HepG2 (cell line): ENCODE data around the gene IQCM. TPM values are rescaled to one million over a fixed set of nuclear protein-coding genes. Genes with fewer than 3 reads are reported as not detected.

ENCODE experiments used
- ATAC-seq: fragments of 200-7000 bp; cut with Tn5 transposase; 3 replicates; pipeline ENCODE4 v1.9.1; 2020; ENCODE audit warnings: mild to moderate bottlenecking, moderate library complexity
- BruUV-seq: library from RNA; stranded (reverse); fragments of 400-500 nt; replicated peaks from 2 replicates; lab custom pipeline; 2021; lab: Mats Ljungman, UMichigan
- CTCF ChIA-PET: fragments of 300-600 bp; formaldehyde crosslinking; extraction: SDS; loops from one replicate; lab custom pipeline; 2021; ENCODE audit warnings: low total read pairs, inconsistent platforms, low intra/inter-chr PET ratio; lab: Yijun Ruan, JAX
- POLR2A ChIA-PET: fragments of 350-600 bp; sonication (Branson Sonifier 250); formaldehyde crosslinking; loops from one replicate; lab custom pipeline; 2020; ENCODE audit warnings: antibody characterized with exemption, inconsistent platforms; lab: Yijun Ruan, JAX
- DNase-seq: peaks from one replicate; pipeline ENCODE4 v3.0.0-alpha.2; 2015; ENCODE audit warnings: low spot score
- FAIRE-seq: peaks from 3 replicates; lab custom pipeline; 2011; peaks lifted over from hg19 to GRCh38; lab: Jason Lieb, UNC
- H2AFZ ChIP-seq: one replicate; pipeline ENCODE4 v1.6.1; 2011; ENCODE audit warnings: low read length, inconsistent platforms
- H3K27ac ChIP-seq: fragments of 300-600 bp; 3 replicates; pipeline ENCODE4 v1.8.0; 2011; ENCODE audit warnings: mixed run types, mild to moderate bottlenecking, mixed read lengths, low read length, inconsistent platforms; ENCODE audit not compliant: insufficient read depth; ENCODE audit errors: extremely low read length
- H3K27me3 ChIP-seq, 2 experiments: fragments of 200-600 bp in 1 of 2; 2 replicates in 1 of 2; 3 replicates in 1 of 2; pipeline versions ENCODE4 v1.6.0 to v1.8.0; 2011; ENCODE audit warnings: low read length in 2 of 2, mild to moderate bottlenecking in 2 of 2, moderate library complexity in 2 of 2, inconsistent platforms in 1 of 2; ENCODE audit not compliant: insufficient read depth in 2 of 2, control insufficient read depth in 1 of 2
- H3K36me3 ChIP-seq, 2 experiments: fragments of 200-600 bp in 1 of 2; replicated peaks in 1 of 2; 2 replicates in 1 of 2; 3 replicates in 1 of 2; pipeline versions ENCODE4 v1.5.1 to v1.8.0; 2011; ENCODE audit warnings: low read length in 2 of 2, inconsistent platforms in 1 of 2; ENCODE audit not compliant: insufficient read depth in 2 of 2, control insufficient read depth in 1 of 2
- H3K4me1 ChIP-seq: 2 replicates; pipeline ENCODE4 v1.5.1; 2012; ENCODE audit warnings: low read length, inconsistent platforms; ENCODE audit not compliant: insufficient read depth
- H3K4me2 ChIP-seq: 2 replicates; pipeline ENCODE4 v1.6.0; 2011; ENCODE audit warnings: low read depth, low read length, inconsistent platforms
- H3K4me3 ChIP-seq, 3 experiments: fragments of 200-600 bp in 1 of 3; sonication (generic), shearing (Covaris generic) in 1 of 3; replicated peaks in 1 of 3; 2 replicates each; pipeline ENCODE4 v1.5.1; 2011 to 2016; ENCODE audit warnings: low read length in 3 of 3, inconsistent platforms in 2 of 3, low read depth in 2 of 3, mild to moderate bottlenecking in 2 of 3, control low read depth in 1 of 3, mixed read lengths in 1 of 3; ENCODE audit not compliant: insufficient read depth in 1 of 3
- H3K79me2 ChIP-seq: one replicate; pipeline ENCODE4 v1.6.1; 2011; ENCODE audit warnings: low read length, inconsistent platforms; ENCODE audit not compliant: insufficient read depth
- H3K9ac ChIP-seq: 2 replicates; pipeline ENCODE4 v1.6.0; 2011; ENCODE audit warnings: mild to moderate bottlenecking, low read depth, low read length, inconsistent platforms; ENCODE audit not compliant: insufficient read depth
- H3K9me3 ChIP-seq: 2 replicates; pipeline ENCODE4 v1.5.1; 2012; ENCODE audit warnings: mild to moderate bottlenecking, low read length
- H4K20me1 ChIP-seq: 2 replicates; pipeline ENCODE4 v1.6.0; 2011; ENCODE audit warnings: inconsistent platforms, mild to moderate bottlenecking, low read length, moderate library complexity; ENCODE audit not compliant: insufficient read depth
- AGO2 ChIP-seq: fragments of 200-400 bp; formaldehyde crosslinking; optimal IDR thresholded peaks from 2 replicates; pipeline ENCODE3; 2017; ENCODE audit warnings: mild to moderate bottlenecking, low read depth, low read length, moderate library complexity
- ARID5B ChIP-seq: IDR thresholded peaks from 2 replicates; pipeline ENCODE4 v1.4.0; 2020; ENCODE audit warnings: mild to moderate bottlenecking, missing genetic modification reagents
- ESRRA ChIP-seq: sonication (generic); formaldehyde crosslinking; IDR thresholded peaks from 2 replicates; pipeline ENCODE4 v1.5.1; 2020; ENCODE audit warnings: mild to moderate bottlenecking, low read depth, missing genetic modification reagents
- FOXJ3 ChIP-seq: sonication (generic); formaldehyde crosslinking; IDR thresholded peaks from 2 replicates; pipeline ENCODE4 v1.4.0; 2020; ENCODE audit warnings: missing genetic modification reagents, mild to moderate bottlenecking, borderline replicate concordance
- ZNF800 ChIP-seq: sonication (generic); formaldehyde crosslinking; IDR thresholded peaks from 2 replicates; pipeline ENCODE4 v1.4.0; 2020; ENCODE audit warnings: missing genetic modification reagents
- ZSCAN31 ChIP-seq: sonication (generic); formaldehyde crosslinking; IDR thresholded peaks from 2 replicates; pipeline ENCODE4 v1.5.0; 2020; ENCODE audit warnings: low read depth, mild to moderate bottlenecking, missing genetic modification reagents
- WGBS: methylation state at CpG from one replicate; pipeline ENCODE4 v1.1.6; 2017; ENCODE audit warnings: low lambda C conversion rate; 5-methylcytosine and 5-hydroxymethylcytosine counted together
- in situ Hi-C: cut with HindIII; loops from 2 replicates; pipeline ENCODE4 v1.10.0; 2017; ENCODE audit warnings: low pct_unique_long_range_greater_than_20kb; ENCODE audit not compliant: extremely low pct_ligation_motif_present
- intact Hi-C: fragments of 100-400 bp; cut with micrococcal nuclease; formaldehyde crosslinking; loops from one replicate; pipeline ENCODE4 v1.10.0; 2022; ENCODE audit not compliant: unreplicated experiment
- polyA plus RNA-seq, 8 experiments: library from polyadenylated mRNA; depleted of rRNA in 3 of 8; stranded (reverse) in 7 of 8; unstranded in 1 of 8; fragments of >200 nt; fragmentation: Illumina TruSeq in 4 of 8; extraction: Trizol in 4 of 8; gene quantifications; 2 replicates each; pipeline versions ENCODE4 v1.2.1 to v1.2.3, GENCODE V29; 2011 to 2016; ENCODE audit warnings: low read depth in 4 of 8, missing spikeins in 1 of 8, mixed read lengths in 1 of 8; ENCODE audit not compliant: insufficient read depth in 1 of 8
- total RNA-seq, 5 experiments: library from RNA; depleted of rRNA; stranded (reverse); fragments of >200 nt; fragmentation: Illumina TruSeq; extraction: Trizol; gene quantifications; 2 replicates each; pipeline ENCODE4 v1.2.3, GENCODE V29; 2016; ENCODE audit warnings: low read depth in 1 of 5
- TF ChIP-seq, protein P1 (sequence below): sonication (generic); formaldehyde crosslinking; IDR thresholded peaks from 2 replicates; pipeline ENCODE4 v1.4.0; 2020; ENCODE audit warnings: mild to moderate bottlenecking, missing genetic modification reagents
- TF ChIP-seq, protein P2 (sequence below): sonication (generic); formaldehyde crosslinking; IDR thresholded peaks from 2 replicates; pipeline ENCODE4 v1.5.1; 2020; ENCODE audit warnings: missing genetic modification reagents, mild to moderate bottlenecking, borderline replicate concordance
- TF ChIP-seq, protein P3 (sequence below): sonication (generic); formaldehyde crosslinking; IDR thresholded peaks from 2 replicates; pipeline ENCODE4 v1.4.0; 2020; ENCODE audit warnings: missing genetic modification reagents, mild to moderate bottlenecking, borderline replicate concordance

IQCM gene
- total and polyA plus RNA-seq, 2 of the 13 experiments (the other 11 are each of a cell fraction or from before 2014, with no cell fraction given), result not detected

DNA sequence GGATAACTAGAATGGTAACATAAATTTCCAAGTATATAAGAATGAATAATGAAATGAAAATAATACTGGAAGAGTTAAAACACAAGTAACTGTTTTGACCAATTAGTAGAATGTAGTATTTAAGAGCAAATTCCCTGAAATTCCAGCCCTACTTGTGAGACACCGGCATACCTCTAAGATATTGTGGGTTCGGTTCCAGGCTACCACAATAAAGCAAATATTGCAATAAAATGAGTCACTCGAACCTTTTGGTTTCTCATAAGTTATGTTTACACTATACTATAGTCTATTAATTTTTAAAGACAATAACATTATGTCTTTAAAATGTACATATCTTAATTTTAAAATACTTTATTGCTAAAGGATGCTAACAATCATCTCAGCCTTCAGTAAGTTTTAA lies 15.2 kb upstream of the IQCM start (continued):
- TF ChIP-seq AGO2, result no peak

GRCh38 chr4:149825336-149825735 lies 9.7 kb upstream of the IQCM start:
- no peaks in the 10 kb centered on the region for H3K27me3 ChIP-seq
- ATAC-seq (no peak), FAIRE-seq (no peak), DNase-seq (no peak)
- H3K36me3 ChIP-seq, result no peaks in the 10 kb centered on the region
- no peak overlapping the region for H3K4me3 ChIP-seq
- in situ Hi-C loops, result no loop called here
- no peaks in the 10 kb centered on the region for H3K4me1 ChIP-seq
- no peak overlapping the region for H3K4me2 ChIP-seq
- ChIA-PET CTCF (no interaction called here), POLR2A (no interaction called here)
- H3K79me2 ChIP-seq, result no peaks in the 10 kb centered on the region
- 22% methylated on average over 2 of the region's 2 CpGs for WGBS
- no peak overlapping the region for H3K9ac ChIP-seq
- no peaks in the 10 kb centered on the region for H4K20me1 ChIP-seq
- intact Hi-C loops, result no loop called here
- H3K9me3 ChIP-seq, result no peaks in the 10 kb centered on the region
- BruUV-seq, result no TSS peak
- H3K27ac ChIP-seq, result no peak overlapping the region
- H2AFZ ChIP-seq, result no peak overlapping the region
- TF ChIP-seq, protein P1, sequence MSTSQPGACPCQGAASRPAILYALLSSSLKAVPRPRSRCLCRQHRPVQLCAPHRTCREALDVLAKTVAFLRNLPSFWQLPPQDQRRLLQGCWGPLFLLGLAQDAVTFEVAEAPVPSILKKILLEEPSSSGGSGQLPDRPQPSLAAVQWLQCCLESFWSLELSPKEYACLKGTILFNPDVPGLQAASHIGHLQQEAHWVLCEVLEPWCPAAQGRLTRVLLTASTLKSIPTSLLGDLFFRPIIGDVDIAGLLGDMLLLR (CRISPR knock-in tag), result no peak
- TF ChIP-seq FOXJ3 (no peak), ARID5B (CRISPR knock-in tag) (no peak), ZSCAN31 (CRISPR knock-in tag) (no peak), ESRRA (CRISPR knock-in tag) (no peak), ZNF800 (CRISPR knock-in tag) (no peak)
- TF ChIP-seq, protein P2, sequence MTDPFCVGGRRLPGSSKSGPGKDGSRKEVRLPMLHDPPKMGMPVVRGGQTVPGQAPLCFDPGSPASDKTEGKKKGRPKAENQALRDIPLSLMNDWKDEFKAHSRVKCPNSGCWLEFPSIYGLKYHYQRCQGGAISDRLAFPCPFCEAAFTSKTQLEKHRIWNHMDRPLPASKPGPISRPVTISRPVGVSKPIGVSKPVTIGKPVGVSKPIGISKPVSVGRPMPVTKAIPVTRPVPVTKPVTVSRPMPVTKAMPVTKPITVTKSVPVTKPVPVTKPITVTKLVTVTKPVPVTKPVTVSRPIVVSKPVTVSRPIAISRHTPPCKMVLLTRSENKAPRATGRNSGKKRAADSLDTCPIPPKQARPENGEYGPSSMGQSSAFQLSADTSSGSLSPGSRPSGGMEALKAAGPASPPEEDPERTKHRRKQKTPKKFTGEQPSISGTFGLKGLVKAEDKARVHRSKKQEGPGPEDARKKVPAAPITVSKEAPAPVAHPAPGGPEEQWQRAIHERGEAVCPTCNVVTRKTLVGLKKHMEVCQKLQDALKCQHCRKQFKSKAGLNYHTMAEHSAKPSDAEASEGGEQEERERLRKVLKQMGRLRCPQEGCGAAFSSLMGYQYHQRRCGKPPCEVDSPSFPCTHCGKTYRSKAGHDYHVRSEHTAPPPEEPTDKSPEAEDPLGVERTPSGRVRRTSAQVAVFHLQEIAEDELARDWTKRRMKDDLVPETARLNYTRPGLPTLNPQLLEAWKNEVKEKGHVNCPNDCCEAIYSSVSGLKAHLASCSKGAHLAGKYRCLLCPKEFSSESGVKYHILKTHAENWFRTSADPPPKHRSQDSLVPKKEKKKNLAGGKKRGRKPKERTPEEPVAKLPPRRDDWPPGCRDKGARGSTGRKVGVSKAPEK, result no peak
- TF ChIP-seq, protein P3, sequence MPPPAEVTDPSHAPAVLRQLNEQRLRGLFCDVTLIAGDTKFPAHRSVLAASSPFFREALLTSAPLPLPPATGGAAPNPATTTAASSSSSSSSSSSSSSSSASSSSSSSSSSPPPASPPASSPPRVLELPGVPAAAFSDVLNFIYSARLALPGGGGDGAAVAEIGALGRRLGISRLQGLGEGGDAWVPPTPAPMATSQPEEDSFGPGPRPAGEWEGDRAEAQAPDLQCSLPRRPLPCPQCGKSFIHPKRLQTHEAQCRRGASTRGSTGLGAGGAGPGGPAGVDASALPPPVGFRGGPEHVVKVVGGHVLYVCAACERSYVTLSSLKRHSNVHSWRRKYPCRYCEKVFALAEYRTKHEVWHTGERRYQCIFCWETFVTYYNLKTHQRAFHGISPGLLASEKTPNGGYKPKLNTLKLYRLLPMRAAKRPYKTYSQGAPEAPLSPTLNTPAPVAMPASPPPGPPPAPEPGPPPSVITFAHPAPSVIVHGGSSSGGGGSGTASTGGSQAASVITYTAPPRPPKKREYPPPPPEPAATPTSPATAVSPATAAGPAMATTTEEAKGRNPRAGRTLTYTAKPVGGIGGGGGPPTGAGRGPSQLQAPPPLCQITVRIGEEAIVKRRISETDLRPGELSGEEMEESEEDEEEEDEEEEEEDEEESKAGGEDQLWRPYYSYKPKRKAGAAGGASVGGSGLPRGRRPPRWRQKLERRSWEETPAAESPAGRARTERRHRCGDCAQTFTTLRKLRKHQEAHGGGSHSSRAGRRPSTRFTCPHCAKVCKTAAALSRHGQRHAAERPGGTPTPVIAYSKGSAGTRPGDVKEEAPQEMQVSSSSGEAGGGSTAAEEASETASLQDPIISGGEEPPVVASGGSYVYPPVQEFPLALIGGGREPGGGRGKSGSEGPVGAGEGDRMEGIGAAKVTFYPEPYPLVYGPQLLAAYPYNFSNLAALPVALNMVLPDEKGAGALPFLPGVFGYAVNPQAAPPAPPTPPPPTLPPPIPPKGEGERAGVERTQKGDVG, result no peak
